ENCODE measurements around the gene FIGNL1.

The FIGNL1 gene

GRCh38 chr7:50449881-50450589 is at the start of gene FIGNL1:
FIGNL1 (minus strand) TSS chr7:50450350; CDS start chr7:50447287, 3,063 bp downstream.
- Histone ChIP-seq H3K27ac (ENCODE audit: low read depth, low read length) (peak within 1 kb of the TSS; percentile 60), H3K4me3 (ENCODE audit: low read depth in 1 of 2, low read length in 2 of 2) (peak within 1 kb of the TSS; percentile 82 to 91), H3K9me3 (ENCODE audit: control insufficient read depth in 1 of 2, low read length in 2 of 2) (no peaks in the 10 kb centered on the region), H3K27me3 (ENCODE audit: control insufficient read depth in 1 of 2, insufficient read depth in 2 of 2, low read length in 2 of 2) (no peaks in the 10 kb centered on the region), H3K9ac (ENCODE audit: low read depth in 1 of 2, low read length in 2 of 2) (peak within 1 kb of the TSS; percentile 71 to 84), H3K36me3 (ENCODE audit: control insufficient read depth in 1 of 2, insufficient read depth in 2 of 2, low read length in 2 of 2) (peaks cover 11 to 21% of the 10 kb centered on the region in 2 donors), H3K4me1 (ENCODE audit: control insufficient read depth in 1 of 2, insufficient read depth in 2 of 2, low read length in 2 of 2) (peaks cover 9 to 18% of the 10 kb centered on the region in 2 donors)

GRCh38 chr7:50499092-50499491 is 48.9 kb upstream of the FIGNL1 start:
- H3K27ac ChIP-seq (ENCODE audit: low read depth, low read length): no peak overlapping the region
- H3K27me3 ChIP-seq (ENCODE audit: control insufficient read depth in 1 of 2, insufficient read depth in 2 of 2, low read length in 2 of 2): no peaks in the 10 kb centered on the region
- no peak overlapping the region for H3K9ac ChIP-seq (ENCODE audit: low read depth in 1 of 2, low read length in 2 of 2)
- no peak overlapping the region for H3K4me3 ChIP-seq (ENCODE audit: low read depth in 1 of 2, low read length in 2 of 2)
- peaks cover 15 to 17% of the 10 kb centered on the region in 2 donors for H3K4me1 ChIP-seq (ENCODE audit: control insufficient read depth in 1 of 2, insufficient read depth in 2 of 2, low read length in 2 of 2)
- H3K36me3 ChIP-seq (ENCODE audit: control insufficient read depth in 1 of 2, insufficient read depth in 2 of 2, low read length in 2 of 2): peaks cover 3 to 28% of the 10 kb centered on the region in 2 donors
- no peaks in the 10 kb centered on the region for H3K9me3 ChIP-seq (ENCODE audit: control insufficient read depth in 1 of 2, low read length in 2 of 2)

GRCh38 chr7:50497968-50498367 is 47.8 kb upstream of the FIGNL1 start:
- Histone ChIP-seq H3K9me3 (ENCODE audit: control insufficient read depth in 1 of 2, low read length in 2 of 2) (no peaks in the 10 kb centered on the region), H3K36me3 (ENCODE audit: control insufficient read depth in 1 of 2, insufficient read depth in 2 of 2, low read length in 2 of 2) (peaks cover 5 to 26% of the 10 kb centered on the region in 2 donors), H3K4me3 (ENCODE audit: low read depth in 1 of 2, low read length in 2 of 2) (no peak overlapping the region), H3K4me1 (ENCODE audit: control insufficient read depth in 1 of 2, insufficient read depth in 2 of 2, low read length in 2 of 2) (peaks cover 15 to 17% of the 10 kb centered on the region in 2 donors), H3K9ac (ENCODE audit: low read depth in 1 of 2, low read length in 2 of 2) (no peak overlapping the region), H3K27ac (ENCODE audit: low read depth, low read length) (no peak overlapping the region), H3K27me3 (ENCODE audit: control insufficient read depth in 1 of 2, insufficient read depth in 2 of 2, low read length in 2 of 2) (no peaks in the 10 kb centered on the region)

- Histone ChIP-seq H3K9ac (ENCODE audit: low read depth in 1 of 2, low read length in 2 of 2) (no peak overlapping the region), H3K27me3 (ENCODE audit: control insufficient read depth in 1 of 2, insufficient read depth in 2 of 2, low read length in 2 of 2) (no peaks in the 10 kb centered on the region), H3K27ac (ENCODE audit: low read depth, low read length) (no peak overlapping the region), H3K4me3 (ENCODE audit: low read depth in 1 of 2, low read length in 2 of 2) (no peak overlapping the region), H3K9me3 (ENCODE audit: control insufficient read depth in 1 of 2, low read length in 2 of 2) (no peaks in the 10 kb centered on the region), H3K36me3 (ENCODE audit: control insufficient read depth in 1 of 2, insufficient read depth in 2 of 2, low read length in 2 of 2) (peaks cover 9 to 28% of the 10 kb centered on the region in 2 donors), H3K4me1 (ENCODE audit: control insufficient read depth in 1 of 2, insufficient read depth in 2 of 2, low read length in 2 of 2) (peaks cover 15 to 17% of the 10 kb centered on the region in 2 donors)
Measured at GRCh38 chr7:50497068-50497642, 47.0 kb upstream of the FIGNL1 start.

GRCh38 chr7:50496569-50496968 is 46.4 kb upstream of the FIGNL1 start:
- no peaks in the 10 kb centered on the region for H3K27me3 ChIP-seq (ENCODE audit: control insufficient read depth in 1 of 2, insufficient read depth in 2 of 2, low read length in 2 of 2)
- H3K9me3 ChIP-seq (ENCODE audit: control insufficient read depth in 1 of 2, low read length in 2 of 2): no peaks in the 10 kb centered on the region
- no peak overlapping the region for H3K27ac ChIP-seq (ENCODE audit: low read depth, low read length)

GRCh38 chr7:50495746-50496145 is 45.6 kb upstream of the FIGNL1 start:
- no peaks in the 10 kb centered on the region for H3K27me3 ChIP-seq (ENCODE audit: control insufficient read depth in 1 of 2, insufficient read depth in 2 of 2, low read length in 2 of 2)
- H3K36me3 ChIP-seq (ENCODE audit: control insufficient read depth in 1 of 2, insufficient read depth in 2 of 2, low read length in 2 of 2): peaks cover 9 to 28% of the 10 kb centered on the region in 2 donors
- no peak overlapping the region for H3K4me3 ChIP-seq (ENCODE audit: low read depth in 1 of 2, low read length in 2 of 2)
- no peak overlapping the region for H3K9ac ChIP-seq (ENCODE audit: low read depth in 1 of 2, low read length in 2 of 2)
- no peaks in the 10 kb centered on the region for H3K9me3 ChIP-seq (ENCODE audit: control insufficient read depth in 1 of 2, low read length in 2 of 2)
- no peak overlapping the region for H3K27ac ChIP-seq (ENCODE audit: low read depth, low read length)
- peaks cover 15 to 17% of the 10 kb centered on the region in 2 donors for H3K4me1 ChIP-seq (ENCODE audit: control insufficient read depth in 1 of 2, insufficient read depth in 2 of 2, low read length in 2 of 2)

More at GRCh38 chr7:50496569-50496968, 46.4 kb upstream of the FIGNL1 start:
- Histone ChIP-seq H3K36me3 (ENCODE audit: control insufficient read depth in 1 of 2, insufficient read depth in 2 of 2, low read length in 2 of 2) (peaks cover 9 to 29% of the 10 kb centered on the region in 2 donors), H3K4me1 (ENCODE audit: control insufficient read depth in 1 of 2, insufficient read depth in 2 of 2, low read length in 2 of 2) (peaks cover 15 to 17% of the 10 kb centered on the region in 2 donors), H3K4me3 (ENCODE audit: low read depth in 1 of 2, low read length in 2 of 2) (no peak overlapping the region), H3K9ac (ENCODE audit: low read depth in 1 of 2, low read length in 2 of 2) (no peak overlapping the region)

- H3K4me3 ChIP-seq (ENCODE audit: low read depth in 1 of 2, low read length in 2 of 2): no peak overlapping the region
- no peaks in the 10 kb centered on the region for H3K27me3 ChIP-seq (ENCODE audit: control insufficient read depth in 1 of 2, insufficient read depth in 2 of 2, low read length in 2 of 2)
- H3K9me3 ChIP-seq (ENCODE audit: control insufficient read depth in 1 of 2, low read length in 2 of 2): no peaks in the 10 kb centered on the region
Measured at GRCh38 chr7:50492770-50493519, 42.8 kb upstream of the FIGNL1 start.

GRCh38 chr7:50491943-50492342 is 41.8 kb upstream of the FIGNL1 start:
- Histone ChIP-seq H3K9ac (ENCODE audit: low read depth in 1 of 2, low read length in 2 of 2) (no peak overlapping the region), H3K9me3 (ENCODE audit: control insufficient read depth in 1 of 2, low read length in 2 of 2) (no peaks in the 10 kb centered on the region), H3K27ac (ENCODE audit: low read depth, low read length) (no peak overlapping the region), H3K4me1 (ENCODE audit: control insufficient read depth in 1 of 2, insufficient read depth in 2 of 2, low read length in 2 of 2) (peaks cover 8 to 9% of the 10 kb centered on the region in 2 donors), H3K36me3 (ENCODE audit: control insufficient read depth in 1 of 2, insufficient read depth in 2 of 2, low read length in 2 of 2) (peaks cover 9 to 17% of the 10 kb centered on the region in 2 donors), H3K27me3 (ENCODE audit: control insufficient read depth in 1 of 2, insufficient read depth in 2 of 2, low read length in 2 of 2) (no peaks in the 10 kb centered on the region), H3K4me3 (ENCODE audit: low read depth in 1 of 2, low read length in 2 of 2) (no peak overlapping the region)

More at GRCh38 chr7:50492770-50493519, 42.8 kb upstream of the FIGNL1 start:
- H3K4me1 ChIP-seq (ENCODE audit: control insufficient read depth in 1 of 2, insufficient read depth in 2 of 2, low read length in 2 of 2): peaks cover 15 to 17% of the 10 kb centered on the region in 2 donors
- no peak overlapping the region for H3K9ac ChIP-seq (ENCODE audit: low read depth in 1 of 2, low read length in 2 of 2)
- H3K27ac ChIP-seq (ENCODE audit: low read depth, low read length): no peak overlapping the region
- peaks cover 9 to 17% of the 10 kb centered on the region in 2 donors for H3K36me3 ChIP-seq (ENCODE audit: control insufficient read depth in 1 of 2, insufficient read depth in 2 of 2, low read length in 2 of 2)

GRCh38 chr7:50491209-50491608 is 41.1 kb upstream of the FIGNL1 start:
- no peak overlapping the region for H3K27ac ChIP-seq (ENCODE audit: low read depth, low read length)
- peaks cover 9 to 17% of the 10 kb centered on the region in 2 donors for H3K36me3 ChIP-seq (ENCODE audit: control insufficient read depth in 1 of 2, insufficient read depth in 2 of 2, low read length in 2 of 2)
- peaks cover under 1 to 2% of the 10 kb centered on the region in 2 donors for H3K4me1 ChIP-seq (ENCODE audit: control insufficient read depth in 1 of 2, insufficient read depth in 2 of 2, low read length in 2 of 2)
- no peak overlapping the region for H3K9ac ChIP-seq (ENCODE audit: low read depth in 1 of 2, low read length in 2 of 2)
- no peaks in the 10 kb centered on the region for H3K9me3 ChIP-seq (ENCODE audit: control insufficient read depth in 1 of 2, low read length in 2 of 2)
- no peak overlapping the region for H3K4me3 ChIP-seq (ENCODE audit: low read depth in 1 of 2, low read length in 2 of 2)
- H3K27me3 ChIP-seq (ENCODE audit: control insufficient read depth in 1 of 2, insufficient read depth in 2 of 2, low read length in 2 of 2): no peaks in the 10 kb centered on the region

- peaks cover 6 to 12% of the 10 kb centered on the region in 2 donors for H3K36me3 ChIP-seq (ENCODE audit: control insufficient read depth in 1 of 2, insufficient read depth in 2 of 2, low read length in 2 of 2)
- H3K4me3 ChIP-seq (ENCODE audit: low read depth in 1 of 2, low read length in 2 of 2): no peak overlapping the region
- no peaks in the 10 kb centered on the region for H3K9me3 ChIP-seq (ENCODE audit: control insufficient read depth in 1 of 2, low read length in 2 of 2)
- no peak overlapping the region for H3K9ac ChIP-seq (ENCODE audit: low read depth in 1 of 2, low read length in 2 of 2)
- H3K4me1 ChIP-seq (ENCODE audit: control insufficient read depth in 1 of 2, insufficient read depth in 2 of 2, low read length in 2 of 2): no peaks in the 10 kb centered on the region
- no peak overlapping the region for H3K27ac ChIP-seq (ENCODE audit: low read depth, low read length)
- no peaks in the 10 kb centered on the region for H3K27me3 ChIP-seq (ENCODE audit: control insufficient read depth in 1 of 2, insufficient read depth in 2 of 2, low read length in 2 of 2)
Measured at GRCh38 chr7:50488379-50488778, 38.2 kb upstream of the FIGNL1 start.

Measured in duodenal mucosa (tissue), 2 donors.